HepG2 (cell line): ENCODE data around the gene HACD2. TPM values are rescaled to one million over a fixed set of nuclear protein-coding genes. Genes with fewer than 3 reads are reported as not detected.

Source experiments
- ATAC-seq: fragments of 200-7000 bp; cut with Tn5 transposase; 3 replicates; pipeline ENCODE4 v1.9.1; 2020; ENCODE audit warnings: mild to moderate bottlenecking, moderate library complexity
- BruUV-seq: library from RNA; stranded (reverse); fragments of 400-500 nt; replicated peaks from 2 replicates; lab custom pipeline; 2021; lab: Mats Ljungman, UMichigan
- CTCF ChIA-PET: fragments of 300-600 bp; formaldehyde crosslinking; extraction: SDS; loops from one replicate; lab custom pipeline; 2021; ENCODE audit warnings: low total read pairs, inconsistent platforms, low intra/inter-chr PET ratio; lab: Yijun Ruan, JAX
- POLR2A ChIA-PET: fragments of 350-600 bp; sonication (Branson Sonifier 250); formaldehyde crosslinking; loops from one replicate; lab custom pipeline; 2020; ENCODE audit warnings: antibody characterized with exemption, inconsistent platforms; lab: Yijun Ruan, JAX
- DNase-seq: peaks from one replicate; pipeline ENCODE4 v3.0.0-alpha.2; 2015; ENCODE audit warnings: low spot score
- FAIRE-seq: peaks from 3 replicates; lab custom pipeline; 2011; peaks lifted over from hg19 to GRCh38; lab: Jason Lieb, UNC
- H2AFZ ChIP-seq: one replicate; pipeline ENCODE4 v1.6.1; 2011; ENCODE audit warnings: low read length, inconsistent platforms
- H3K27ac ChIP-seq: fragments of 300-600 bp; 3 replicates; pipeline ENCODE4 v1.8.0; 2011; ENCODE audit warnings: mixed run types, mild to moderate bottlenecking, mixed read lengths, low read length, inconsistent platforms; ENCODE audit not compliant: insufficient read depth; ENCODE audit errors: extremely low read length
- H3K27me3 ChIP-seq, 2 experiments: fragments of 200-600 bp in 1 of 2; 2 replicates in 1 of 2; 3 replicates in 1 of 2; pipeline versions ENCODE4 v1.6.0 to v1.8.0; 2011; ENCODE audit warnings: low read length in 2 of 2, mild to moderate bottlenecking in 2 of 2, moderate library complexity in 2 of 2, inconsistent platforms in 1 of 2; ENCODE audit not compliant: insufficient read depth in 2 of 2, control insufficient read depth in 1 of 2
- H3K36me3 ChIP-seq, 2 experiments: fragments of 200-600 bp in 1 of 2; replicated peaks in 1 of 2; 2 replicates in 1 of 2; 3 replicates in 1 of 2; pipeline versions ENCODE4 v1.5.1 to v1.8.0; 2011; ENCODE audit warnings: low read length in 2 of 2, inconsistent platforms in 1 of 2; ENCODE audit not compliant: insufficient read depth in 2 of 2, control insufficient read depth in 1 of 2
- H3K4me1 ChIP-seq: 2 replicates; pipeline ENCODE4 v1.5.1; 2012; ENCODE audit warnings: low read length, inconsistent platforms; ENCODE audit not compliant: insufficient read depth
- H3K4me2 ChIP-seq: 2 replicates; pipeline ENCODE4 v1.6.0; 2011; ENCODE audit warnings: low read depth, low read length, inconsistent platforms
- H3K4me3 ChIP-seq, 3 experiments: fragments of 200-600 bp in 1 of 3; sonication (generic), shearing (Covaris generic) in 1 of 3; replicated peaks in 1 of 3; 2 replicates each; pipeline ENCODE4 v1.5.1; 2011 to 2016; ENCODE audit warnings: low read length in 3 of 3, inconsistent platforms in 2 of 3, low read depth in 2 of 3, mild to moderate bottlenecking in 2 of 3, control low read depth in 1 of 3, mixed read lengths in 1 of 3; ENCODE audit not compliant: insufficient read depth in 1 of 3
- H3K79me2 ChIP-seq: one replicate; pipeline ENCODE4 v1.6.1; 2011; ENCODE audit warnings: low read length, inconsistent platforms; ENCODE audit not compliant: insufficient read depth
- H3K9ac ChIP-seq: 2 replicates; pipeline ENCODE4 v1.6.0; 2011; ENCODE audit warnings: mild to moderate bottlenecking, low read depth, low read length, inconsistent platforms; ENCODE audit not compliant: insufficient read depth
- H3K9me3 ChIP-seq: 2 replicates; pipeline ENCODE4 v1.5.1; 2012; ENCODE audit warnings: mild to moderate bottlenecking, low read length
- H4K20me1 ChIP-seq: 2 replicates; pipeline ENCODE4 v1.6.0; 2011; ENCODE audit warnings: inconsistent platforms, mild to moderate bottlenecking, low read length, moderate library complexity; ENCODE audit not compliant: insufficient read depth
- ATF1 ChIP-seq: IDR thresholded peaks from 2 replicates; pipeline ENCODE4 v1.6.1; 2016; ENCODE audit warnings: mild to moderate bottlenecking, control low read depth
- CCAR2 ChIP-seq: fragments of 200-400 bp; formaldehyde crosslinking; optimal IDR thresholded peaks from 2 replicates; pipeline ENCODE3; 2018; ENCODE audit warnings: low read depth, mild to moderate bottlenecking, low read length, moderate library complexity
- HDAC6 ChIP-seq: fragments of 200-600 bp; sonication (generic); IDR thresholded peaks from 2 replicates; pipeline ENCODE4 v1.7.0; 2017; ENCODE audit warnings: mild to moderate bottlenecking, antibody characterized with exemption, low read length, low read depth
- HOXA5 ChIP-seq: sonication (generic); formaldehyde crosslinking; IDR thresholded peaks from 2 replicates; pipeline ENCODE4 v1.4.0; 2020; ENCODE audit warnings: missing genetic modification reagents
- MIER2 ChIP-seq: IDR thresholded peaks from 2 replicates; pipeline ENCODE4 v1.6.1; 2016; ENCODE audit warnings: missing biosample characterization, missing genetic modification reagents
- MZF1 ChIP-seq: sonication (generic); formaldehyde crosslinking; IDR thresholded peaks from 2 replicates; pipeline ENCODE4 v1.8.1; 2023; ENCODE audit warnings: mild to moderate bottlenecking, missing genetic modification reagents, borderline replicate concordance
- NFE2L2 ChIP-seq: fragments of 150-350 bp; IDR thresholded peaks from 2 replicates; pipeline ENCODE4 v1.6.1; 2014; ENCODE audit warnings: low read length
- NFYB ChIP-seq: sonication (generic); formaldehyde crosslinking; IDR thresholded peaks from 2 replicates; pipeline ENCODE4 v1.4.0; 2020; ENCODE audit warnings: missing genetic modification reagents
- NR0B2 ChIP-seq: sonication (generic); formaldehyde crosslinking; IDR thresholded peaks from 2 replicates; pipeline ENCODE4 v1.4.0; 2020; ENCODE audit warnings: mild to moderate bottlenecking, missing genetic modification reagents
- RCOR2 ChIP-seq: IDR thresholded peaks from 2 replicates; pipeline ENCODE4 v1.6.1; 2016; ENCODE audit warnings: missing biosample characterization, missing genetic modification reagents
- RELA ChIP-seq: sonication (generic); formaldehyde crosslinking; IDR thresholded peaks from 2 replicates; pipeline ENCODE4 v1.4.0; 2020; ENCODE audit warnings: missing genetic modification reagents
- RFX5 ChIP-seq: IDR thresholded peaks from 2 replicates; pipeline ENCODE4 v1.6.1; 2011; ENCODE audit warnings: low read depth, low read length, improper control_type of control experiment
- SALL2 ChIP-seq: sonication (generic); formaldehyde crosslinking; IDR thresholded peaks from 2 replicates; pipeline ENCODE4 v1.8.1; 2023; ENCODE audit warnings: mild to moderate bottlenecking, missing genetic modification reagents, inconsistent platforms
- SOX5 ChIP-seq: IDR thresholded peaks from 2 replicates; pipeline ENCODE4 v1.6.1; 2016; ENCODE audit warnings: borderline replicate concordance
- SOX6 ChIP-seq, 2 experiments: fragments of 450-650 bp in 1 of 2; sonication (generic) in 1 of 2; formaldehyde crosslinking in 1 of 2; IDR thresholded peaks; 2 replicates each; pipeline versions ENCODE4 v1.4.0 to v1.6.1; 2017 to 2020; ENCODE audit warnings: antibody characterized with exemption in 1 of 2, mild to moderate bottlenecking in 1 of 2, missing genetic modification reagents in 1 of 2
- TARDBP ChIP-seq: sonication (generic); formaldehyde crosslinking; IDR thresholded peaks from 2 replicates; pipeline ENCODE4 v1.8.0; 2022; ENCODE audit warnings: mild to moderate bottlenecking, missing genetic modification reagents
- THYN1 ChIP-seq: sonication (generic); formaldehyde crosslinking; IDR thresholded peaks from 2 replicates; pipeline ENCODE4 v1.8.1; 2023; ENCODE audit warnings: low read depth, mild to moderate bottlenecking, moderate library complexity, missing genetic modification reagents, borderline replicate concordance
- U2AF1 ChIP-seq: fragments of 200-400 bp; formaldehyde crosslinking; optimal IDR thresholded peaks from 2 replicates; pipeline ENCODE3; 2017; ENCODE audit warnings: mild to moderate bottlenecking, low read depth, low read length
- ZFP37 ChIP-seq: sonication (generic); formaldehyde crosslinking; IDR thresholded peaks from 2 replicates; pipeline ENCODE4 v1.4.0; 2020; ENCODE audit warnings: missing genetic modification reagents, borderline replicate concordance
- ZNF292 ChIP-seq: sonication (generic); formaldehyde crosslinking; IDR thresholded peaks from 2 replicates; pipeline ENCODE4 v1.8.1; 2022; ENCODE audit warnings: mild to moderate bottlenecking, low read depth, missing genetic modification reagents, borderline replicate concordance
- ZNF337 ChIP-seq: sonication (generic); formaldehyde crosslinking; IDR thresholded peaks from 2 replicates; pipeline ENCODE4 v1.5.1; 2020; ENCODE audit warnings: missing genetic modification reagents, low read depth, mild to moderate bottlenecking, borderline replicate concordance
- ZNF556 ChIP-seq: sonication (generic); formaldehyde crosslinking; IDR thresholded peaks from 2 replicates; pipeline ENCODE4 v1.4.0; 2020; ENCODE audit warnings: mild to moderate bottlenecking, missing genetic modification reagents, borderline replicate concordance
- ZNF75D ChIP-seq: sonication (generic); formaldehyde crosslinking; IDR thresholded peaks from 2 replicates; pipeline ENCODE4 v1.8.1; 2023; ENCODE audit warnings: missing genetic modification reagents, mild to moderate bottlenecking, borderline replicate concordance
- ZNF841 ChIP-seq: sonication (generic); formaldehyde crosslinking; IDR thresholded peaks from 2 replicates; pipeline ENCODE4 v1.8.1; 2023; ENCODE audit warnings: missing genetic modification reagents, borderline replicate concordance
- ZZZ3 ChIP-seq: sonication (generic); formaldehyde crosslinking; IDR thresholded peaks from 2 replicates; pipeline ENCODE4 v1.4.0; 2020; ENCODE audit warnings: missing genetic modification reagents, mild to moderate bottlenecking, borderline replicate concordance
- WGBS: methylation state at CpG from one replicate; pipeline ENCODE4 v1.1.6; 2017; ENCODE audit warnings: low lambda C conversion rate; 5-methylcytosine and 5-hydroxymethylcytosine counted together
- in situ Hi-C: cut with HindIII; loops from 2 replicates; pipeline ENCODE4 v1.10.0; 2017; ENCODE audit warnings: low pct_unique_long_range_greater_than_20kb; ENCODE audit not compliant: extremely low pct_ligation_motif_present
- intact Hi-C: fragments of 100-400 bp; cut with micrococcal nuclease; formaldehyde crosslinking; loops from one replicate; pipeline ENCODE4 v1.10.0; 2022; ENCODE audit not compliant: unreplicated experiment
- polyA plus RNA-seq, 8 experiments: library from polyadenylated mRNA; depleted of rRNA in 3 of 8; stranded (reverse) in 7 of 8; unstranded in 1 of 8; fragments of >200 nt; fragmentation: Illumina TruSeq in 4 of 8; extraction: Trizol in 4 of 8; gene quantifications; 2 replicates each; pipeline versions ENCODE4 v1.2.1 to v1.2.3, GENCODE V29; 2011 to 2016; ENCODE audit warnings: low read depth in 4 of 8, missing spikeins in 1 of 8, mixed read lengths in 1 of 8; ENCODE audit not compliant: insufficient read depth in 1 of 8
- total RNA-seq, 5 experiments: library from RNA; depleted of rRNA; stranded (reverse); fragments of >200 nt; fragmentation: Illumina TruSeq; extraction: Trizol; gene quantifications; 2 replicates each; pipeline ENCODE4 v1.2.3, GENCODE V29; 2016; ENCODE audit warnings: low read depth in 1 of 5

Gene HACD2
- total and polyA plus RNA-seq, 2 of the 13 experiments (the other 11 are each of a cell fraction or from before 2014, with no cell fraction given) = 47.0 to 50.4 TPM

GRCh38 chr3:123481722-123482457 is 103.0 kb downstream of the HACD2 start (continued):
- TF ChIP-seq NFE2L2 (no peak), ZFP37 (CRISPR knock-in tag) (no peak), TARDBP (no peak), MIER2 (CRISPR knock-in tag) (no peak), ZNF556 (CRISPR knock-in tag) (no peak), SOX6 (IDR thresholded peaks at IDR 0.05) (no peak), SOX6 (CRISPR knock-in tag; IDR thresholded peaks at IDR 0.05) (no peak), RELA (CRISPR knock-in tag) (no peak), ZNF337 (CRISPR knock-in tag) (no peak), MZF1 (CRISPR knock-in tag) (no peak), ZZZ3 (no peak), RFX5 (no peak), U2AF1 (no peak)

- FAIRE-seq (no peak), ATAC-seq (no peak), DNase-seq (no peak)
- intact Hi-C loops (no loop called here), in situ Hi-C loops (no loop called here)
- no peak overlapping the region for H3K27ac ChIP-seq
- H4K20me1 ChIP-seq = no peaks in the 10 kb centered on the region
- no peaks in the 10 kb centered on the region for H3K4me1 ChIP-seq
- peaks cover 2 to 36% of the 10 kb centered on the region in 2 experiments; a peak in 3 of 5 replicates for H3K27me3 ChIP-seq
- no peak overlapping the region for H3K4me3 ChIP-seq
- 71% methylated on average over 7 of the region's 7 CpGs for WGBS
- ChIA-PET CTCF (no interaction called here), POLR2A (no interaction called here)
- no peaks in the 10 kb centered on the region for H3K36me3 ChIP-seq
- no TSS peak for BruUV-seq
- H3K9ac ChIP-seq = no peak overlapping the region
- H2AFZ ChIP-seq = no peak overlapping the region
- H3K79me2 ChIP-seq = no peaks in the 10 kb centered on the region
- no peak overlapping the region for H3K4me2 ChIP-seq
- H3K9me3 ChIP-seq = no peaks in the 10 kb centered on the region
- TF ChIP-seq SALL2 (no peak), NR0B2 (CRISPR knock-in tag) (no peak), HOXA5 (CRISPR knock-in tag) (no peak), NFYB (CRISPR knock-in tag) (no peak), THYN1 (no peak), ZNF292 (CRISPR knock-in tag) (no peak), RCOR2 (CRISPR knock-in tag) (no peak), ATF1 (CRISPR knock-in tag) (no peak), CCAR2 (no peak), ZNF841 (CRISPR knock-in tag) (no peak), SOX5 (CRISPR knock-in tag) (no peak), ZZZ3 (no peak), HDAC6 (no peak), ZNF75D (no peak)
These were observed 103.8 kb downstream of the HACD2 start for GRCh38 chr3:123481071-123481470.
